Stomach (tissue), 9 donors: ENCODE data around the gene VSIG2. TPM values are rescaled to one million over a fixed set of nuclear protein-coding genes. Genes with fewer than 3 reads are reported as not detected.

Experiments used
- DNase-seq, 2 donors: peaks; one replicate each; pipeline versions ENCODE4 v3.0.0 to v3.0.0-alpha.2; 2013 to 2019
- H3K27ac ChIP-seq, 5 donors: fragments of 200-600 bp in 4 of 5; sonication (generic) in 4 of 5; one replicate each; pipeline ENCODE4 v1.5.1; 2013 to 2019; ENCODE audit warnings: mild to moderate bottlenecking in 1 of 5, moderate library complexity in 1 of 5
- H3K27me3 ChIP-seq, 3 donors: fragments of 200-600 bp; sonication (generic); one replicate each; pipeline ENCODE4 v1.5.1; 2017 to 2019; ENCODE audit warnings: mixed run types in 1 of 3
- H3K36me3 ChIP-seq, 4 donors: fragments of 200-600 bp; sonication (generic); 1 replicate in 3 of 4; 2 replicates in 1 of 4; pipeline ENCODE4 v1.5.1; 2016 to 2019
- H3K4me1 ChIP-seq, 4 donors: fragments of 200-600 bp; sonication (generic); one replicate each; pipeline ENCODE4 v1.5.1; 2016 to 2019
- H3K4me3 ChIP-seq, 4 donors: fragments of 200-600 bp; sonication (generic) in 3 of 4; one replicate each; pipeline ENCODE4 v1.5.1; 2016 to 2019; ENCODE audit warnings: mild to moderate bottlenecking in 1 of 4
- H3K9me3 ChIP-seq, 4 donors: fragments of 200-600 bp; sonication (generic); one replicate each; pipeline ENCODE4 v1.5.1; 2016 to 2019
- CTCF ChIP-seq, 7 experiments: fragments of 450-650 bp in 4 of 7; fragments of 200-600 bp in 3 of 7; sonication (generic) in 3 of 7; IDR thresholded peaks; one replicate each; pipeline ENCODE4 v1.5.1; 2016 to 2019; ENCODE audit warnings: antibody characterized with exemption in 7 of 7, control low read depth in 2 of 7, mild to moderate bottlenecking in 1 of 7
- EP300 ChIP-seq: sonication (generic); formaldehyde crosslinking; IDR thresholded peaks from one replicate; pipeline ENCODE4 v1.6.1; 2017; ENCODE audit warnings: antibody characterized with exemption
- POLR2A ChIP-seq, 4 donors: fragments of 450-650 bp; IDR thresholded peaks; one replicate each; pipeline ENCODE4 v1.6.1; 2016; ENCODE audit warnings: antibody characterized with exemption in 4 of 4, control low read depth in 2 of 4, mild to moderate bottlenecking in 1 of 4, moderate library complexity in 1 of 4
- POLR2AphosphoS5 ChIP-seq, 3 donors: sonication (generic); formaldehyde crosslinking; IDR thresholded peaks; one replicate each; pipeline ENCODE4 v1.6.1; 2016; ENCODE audit warnings: antibody characterized with exemption in 3 of 3
- WGBS, 5 donors: extraction: QIAGEN DNeasy Blood & Tissue Kit in 3 of 5; methylation state at CpG; one replicate each; pipeline versions ENCODE4 v1.1.5 to v1.1.7; 2013 to 2018; 5-methylcytosine and 5-hydroxymethylcytosine counted together
- intact Hi-C: fragments of 100-400 bp; cut with DNase I; formaldehyde crosslinking; loops from one replicate; pipeline ENCODE4 v1.15.1; 2023; ENCODE audit warnings: low total_unique reads
- polyA plus RNA-seq, 3 donors: library from polyadenylated mRNA; stranded (reverse); fragments of 200-250 nt; gene quantifications; one replicate each; pipeline ENCODE4 v1.2.3, GENCODE V29; 2013
- total RNA-seq, 5 donors: library from RNA; depleted of rRNA; stranded (reverse); fragments of >200 nt; gene quantifications; one replicate each; pipeline versions ENCODE4 v1.1.0 to v1.2.3, GENCODE V29; 2014 to 2016
- donor health status: healthy with polysubstance abuse.
- donor health status: Bipolar disorder and iron deficiency.
- donor health status: healthy.

Gene VSIG2
- total and polyA plus RNA-seq, 8 donors, result 80.5 to 419 (median 187) TPM

- Histone ChIP-seq H3K27ac (no peak overlapping the region), H3K4me3 (no peak overlapping the region), H3K9me3 (no peaks in the 10 kb centered on the region), H3K4me1 (peaks cover 12 to 20% (median 16%) of the 10 kb centered on the region in 4 donors), H3K27me3 (peaks cover 0 to 72% (median 28%) of the 10 kb centered on the region in 3 donors), H3K36me3 (no peaks in the 10 kb centered on the region)
- intact Hi-C loops, result no loop called here
- 55 to 78% (median 64%) methylated on average over 3 of the region's 3 CpGs for WGBS, 5 donors
- TF ChIP-seq CTCF (IDR thresholded peaks at IDR 0.05) (no peak), EP300 (no peak)
- DNase-seq, result no peak
These were observed 35.5 kb downstream of the VSIG2 start for GRCh38 chr11:124716591-124716990.

GRCh38 chr11:124712392-124712791 lies 39.7 kb downstream of the VSIG2 start:
- no peak overlapping the region for H3K27ac ChIP-seq
- peaks cover 0 to 30% (median 4%) of the 10 kb centered on the region in 3 donors for H3K27me3 ChIP-seq
- intact Hi-C loops, result no loop called here
- peaks cover under 1 to 4% (median 2%) of the 10 kb centered on the region in 4 donors for H3K4me1 ChIP-seq
- no peaks in the 10 kb centered on the region for H3K36me3 ChIP-seq
- no peak for TF ChIP-seq EP300
- WGBS, 5 donors, result 44 to 61% (median 54%) methylated on average over 3 of the region's 3 CpGs
- DNase-seq, result no peak
- peaks cover 0 to 12% (median 11%) of the 10 kb centered on the region in 4 donors for H3K9me3 ChIP-seq
- no peak overlapping the region for H3K4me3 ChIP-seq

GRCh38 chr11:124707829-124708228 lies 44.2 kb downstream of the VSIG2 start:
- intact Hi-C loops, result no loop called here
- H3K36me3 ChIP-seq, result no peaks in the 10 kb centered on the region
- TF ChIP-seq POLR2A (IDR thresholded peaks at IDR 0.05) (no peak), CTCF (IDR thresholded peaks at IDR 0.05) (no peak), EP300 (no peak), POLR2AphosphoS5 (IDR thresholded peaks at IDR 0.05) (no peak)

GRCh38 chr11:124700028-124700427 lies 52.0 kb downstream of the VSIG2 start:
- intact Hi-C loops, result no loop called here
- TF ChIP-seq EP300 (no peak), POLR2AphosphoS5 (IDR thresholded peaks at IDR 0.05) (no peak), POLR2A (IDR thresholded peaks at IDR 0.05) (no peak), CTCF (IDR thresholded peaks at IDR 0.05) (no peak)
- no peak overlapping the region for H3K4me3 ChIP-seq
- H3K4me1 ChIP-seq, result no peaks in the 10 kb centered on the region
- peaks cover 0 to 14% (median 0%) of the 10 kb centered on the region in 3 donors for H3K27me3 ChIP-seq
- H3K36me3 ChIP-seq, result no peaks in the 10 kb centered on the region
- H3K27ac ChIP-seq, result no peak overlapping the region
- DNase-seq, result no peak
- peaks cover 0 to 4% (median 0%) of the 10 kb centered on the region in 4 donors for H3K9me3 ChIP-seq

More at GRCh38 chr11:124707829-124708228, 44.2 kb downstream of the VSIG2 start:
- H3K27me3 ChIP-seq, result peaks cover 0 to 14% (median 0%) of the 10 kb centered on the region in 3 donors
- no peak for DNase-seq
- H3K9me3 ChIP-seq, result peaks cover 0 to 12% (median 11%) of the 10 kb centered on the region in 4 donors
- H3K4me1 ChIP-seq, result no peaks in the 10 kb centered on the region
- H3K4me3 ChIP-seq, result no peak overlapping the region
- H3K27ac ChIP-seq, result no peak overlapping the region
- 86 to 97% (median 89%) methylated on average over 4 of the region's 4 CpGs for WGBS, 5 donors

- Histone ChIP-seq H3K27ac (no peak overlapping the region), H3K4me3 (no peak overlapping the region), H3K4me1 (no peaks in the 10 kb centered on the region), H3K36me3 (no peaks in the 10 kb centered on the region), H3K9me3 (peaks cover 0 to 4% (median 0%) of the 10 kb centered on the region in 4 donors), H3K27me3 (peaks cover 0 to 14% (median 0%) of the 10 kb centered on the region in 3 donors)
- intact Hi-C loops, result no loop called here
- WGBS, 5 donors, result 73 to 92% (median 81%) methylated on average over 1 of the region's 1 CpG
- TF ChIP-seq POLR2AphosphoS5 (IDR thresholded peaks at IDR 0.05) (no peak), CTCF (IDR thresholded peaks at IDR 0.05) (no peak), EP300 (no peak), POLR2A (IDR thresholded peaks at IDR 0.05) (no peak)
- no peak for DNase-seq
These were observed 52.5 kb downstream of the VSIG2 start for GRCh38 chr11:124699547-124699946.
